22Rv1 (cell line): Measurements from ENCODE around the gene IFT52.

Experiments
- H3K27ac ChIP-seq: fragments of 450-650 bp; 2 replicates; pipeline ENCODE4 v1.5.1; 2017
- ZFX ChIP-seq: fragments of 450-650 bp; IDR thresholded peaks from 2 replicates; pipeline ENCODE4 v1.6.1; 2017; ENCODE audit warnings: antibody characterized with exemption, borderline replicate concordance
- TF ChIP-seq, protein P1 (sequence below): fragments of 450-650 bp; IDR thresholded peaks from 2 replicates; pipeline ENCODE4 v1.5.1; 2017; ENCODE audit warnings: mild to moderate bottlenecking

IFT52 gene, protein sequence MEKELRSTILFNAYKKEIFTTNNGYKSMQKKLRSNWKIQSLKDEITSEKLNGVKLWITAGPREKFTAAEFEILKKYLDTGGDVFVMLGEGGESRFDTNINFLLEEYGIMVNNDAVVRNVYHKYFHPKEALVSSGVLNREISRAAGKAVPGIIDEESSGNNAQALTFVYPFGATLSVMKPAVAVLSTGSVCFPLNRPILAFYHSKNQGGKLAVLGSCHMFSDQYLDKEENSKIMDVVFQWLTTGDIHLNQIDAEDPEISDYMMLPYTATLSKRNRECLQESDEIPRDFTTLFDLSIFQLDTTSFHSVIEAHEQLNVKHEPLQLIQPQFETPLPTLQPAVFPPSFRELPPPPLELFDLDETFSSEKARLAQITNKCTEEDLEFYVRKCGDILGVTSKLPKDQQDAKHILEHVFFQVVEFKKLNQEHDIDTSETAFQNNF

DNA sequence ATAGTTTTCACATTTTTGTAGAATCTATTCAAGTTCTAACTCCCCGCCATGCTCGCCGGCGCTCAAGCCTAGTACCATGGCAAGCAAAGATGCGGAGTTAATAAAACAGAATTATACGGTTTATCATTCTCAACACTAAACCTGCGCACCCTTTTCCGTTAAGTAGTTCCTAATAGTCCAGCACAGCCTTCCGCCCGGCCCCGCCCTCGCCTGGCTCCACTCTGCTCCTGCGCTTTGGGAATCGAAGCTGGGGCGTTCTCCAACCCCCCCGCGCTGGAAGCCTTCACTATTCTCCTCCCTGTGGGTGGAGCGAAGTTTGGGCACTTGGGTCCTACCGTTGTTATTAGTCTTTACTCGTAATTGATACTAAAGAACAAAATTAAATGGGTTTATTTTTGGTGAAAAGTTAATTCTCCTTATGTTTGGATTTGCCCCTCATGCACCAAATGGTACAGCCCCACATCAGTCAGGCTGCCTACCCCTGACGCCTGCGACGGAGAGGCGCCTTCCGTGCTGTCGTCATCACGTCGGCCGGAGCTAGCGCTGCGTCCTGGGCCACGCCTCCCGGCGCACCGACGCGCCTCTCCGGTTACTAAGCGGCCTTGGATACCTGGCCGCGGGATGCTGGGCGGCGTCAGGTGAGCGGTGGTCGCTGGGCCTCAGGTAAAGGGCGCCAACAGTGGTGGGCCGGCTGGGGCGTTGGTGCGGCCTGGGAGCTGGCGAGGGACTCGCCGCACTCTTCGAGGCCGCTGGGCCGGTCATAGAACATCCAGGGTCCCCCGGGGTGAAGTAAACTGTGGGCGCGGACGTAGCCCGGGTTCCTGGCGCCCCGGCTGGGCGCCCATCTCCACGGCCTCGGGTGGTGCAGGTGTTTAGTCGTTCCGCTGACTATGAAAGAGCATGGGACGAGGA is at the start of gene IFT52:
TSS of gene IFT52 (plus strand) at position 546 of the 912 bp plus-strand sequence. CDS start 3,762 bp downstream, outside the sequence.
- TF ChIP-seq, protein P1, sequence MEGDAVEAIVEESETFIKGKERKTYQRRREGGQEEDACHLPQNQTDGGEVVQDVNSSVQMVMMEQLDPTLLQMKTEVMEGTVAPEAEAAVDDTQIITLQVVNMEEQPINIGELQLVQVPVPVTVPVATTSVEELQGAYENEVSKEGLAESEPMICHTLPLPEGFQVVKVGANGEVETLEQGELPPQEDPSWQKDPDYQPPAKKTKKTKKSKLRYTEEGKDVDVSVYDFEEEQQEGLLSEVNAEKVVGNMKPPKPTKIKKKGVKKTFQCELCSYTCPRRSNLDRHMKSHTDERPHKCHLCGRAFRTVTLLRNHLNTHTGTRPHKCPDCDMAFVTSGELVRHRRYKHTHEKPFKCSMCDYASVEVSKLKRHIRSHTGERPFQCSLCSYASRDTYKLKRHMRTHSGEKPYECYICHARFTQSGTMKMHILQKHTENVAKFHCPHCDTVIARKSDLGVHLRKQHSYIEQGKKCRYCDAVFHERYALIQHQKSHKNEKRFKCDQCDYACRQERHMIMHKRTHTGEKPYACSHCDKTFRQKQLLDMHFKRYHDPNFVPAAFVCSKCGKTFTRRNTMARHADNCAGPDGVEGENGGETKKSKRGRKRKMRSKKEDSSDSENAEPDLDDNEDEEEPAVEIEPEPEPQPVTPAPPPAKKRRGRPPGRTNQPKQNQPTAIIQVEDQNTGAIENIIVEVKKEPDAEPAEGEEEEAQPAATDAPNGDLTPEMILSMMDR = no peak
- no peak for TF ChIP-seq ZFX
- H3K27ac ChIP-seq = peak within 1 kb of the TSS; percentile 80

DNA sequence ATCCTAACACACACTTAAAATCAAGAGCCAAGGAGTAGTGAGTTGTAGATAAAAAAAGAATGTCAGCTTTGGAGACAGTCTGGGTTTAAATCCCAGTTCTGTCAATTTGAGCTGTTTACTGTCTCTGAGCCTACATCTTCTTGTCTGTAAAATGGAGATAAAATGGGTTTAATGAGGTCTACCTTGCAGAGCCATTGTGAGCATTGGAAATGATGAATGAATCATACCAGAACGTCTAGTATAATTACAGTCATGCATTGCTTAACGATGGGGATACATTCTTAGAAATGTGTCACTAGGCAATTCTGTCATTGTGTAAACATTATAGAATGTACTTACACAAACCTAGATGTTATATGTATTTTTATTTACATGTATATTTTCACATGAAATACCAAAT is 49.5 kb upstream of the IFT52 start:
- TF ChIP-seq ZFX = no peak
- TF ChIP-seq, protein P1 = no peak
- H3K27ac ChIP-seq = no peak overlapping the region

DNA sequence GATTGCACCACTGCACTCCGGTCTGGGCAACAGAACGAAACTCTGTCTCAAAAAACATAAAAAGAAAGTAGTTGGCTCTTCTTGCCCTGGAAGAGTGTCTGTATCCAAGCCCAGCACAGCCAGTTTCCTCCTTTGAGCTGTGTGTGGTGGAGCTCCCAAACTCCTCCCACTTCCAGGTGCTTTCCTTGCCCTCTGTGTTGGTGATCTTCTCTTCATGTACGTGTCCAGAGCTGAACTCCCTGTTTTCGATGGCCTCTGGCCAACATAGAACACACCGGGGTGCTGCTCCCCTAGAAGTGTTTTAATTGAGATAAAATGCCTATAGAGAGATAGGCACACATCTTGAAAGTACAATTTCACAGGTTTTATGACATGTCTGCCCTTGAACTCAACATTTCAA is 48.6 kb upstream of the IFT52 start:
- no peak overlapping the region for H3K27ac ChIP-seq
- TF ChIP-seq, protein P1 = no peak
- no peak for TF ChIP-seq ZFX

DNA sequence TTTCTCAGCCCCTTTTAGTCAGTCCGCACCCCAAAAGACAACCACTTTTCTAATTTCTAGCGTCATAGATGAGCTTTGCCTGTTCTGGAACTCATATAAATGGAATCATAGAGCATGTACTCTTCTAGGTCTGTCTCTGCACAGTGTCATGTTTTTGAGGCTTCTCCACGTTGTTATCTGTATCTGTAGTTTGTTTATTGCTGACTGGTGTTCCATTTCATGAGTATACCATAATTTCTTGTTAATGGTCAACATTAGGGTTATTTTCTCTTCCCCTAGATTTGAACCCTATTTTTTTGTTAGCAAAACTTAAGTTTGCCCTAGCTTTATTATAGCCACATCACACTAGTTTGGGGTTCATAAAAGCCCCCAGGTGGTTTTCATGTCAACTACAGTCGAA is 48.1 kb upstream of the IFT52 start:
- TF ChIP-seq ZFX = no peak
- TF ChIP-seq, protein P1 = no peak
- no peak overlapping the region for H3K27ac ChIP-seq

DNA sequence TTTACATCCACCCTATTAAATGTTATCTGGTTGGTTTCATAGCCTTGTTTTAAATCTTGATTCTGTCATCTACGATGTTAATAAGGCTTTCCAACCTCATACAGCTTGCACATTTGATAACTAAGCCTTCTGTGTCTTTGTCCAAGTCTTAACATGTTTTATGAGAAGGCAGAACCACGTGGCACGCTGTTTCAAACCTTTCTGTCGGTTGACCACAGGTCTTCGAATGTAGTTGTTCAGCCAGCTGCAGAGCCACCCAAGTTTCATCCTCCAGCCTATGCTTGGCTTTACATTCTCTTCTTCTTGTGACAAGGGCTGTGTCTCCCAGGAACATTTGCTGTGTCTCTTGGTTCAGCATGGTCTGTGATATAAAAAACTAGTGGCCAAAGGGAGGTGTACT is 47.6 kb upstream of the IFT52 start:
- no peak overlapping the region for H3K27ac ChIP-seq
- TF ChIP-seq, protein P1 = no peak
- no peak for TF ChIP-seq ZFX

DNA sequence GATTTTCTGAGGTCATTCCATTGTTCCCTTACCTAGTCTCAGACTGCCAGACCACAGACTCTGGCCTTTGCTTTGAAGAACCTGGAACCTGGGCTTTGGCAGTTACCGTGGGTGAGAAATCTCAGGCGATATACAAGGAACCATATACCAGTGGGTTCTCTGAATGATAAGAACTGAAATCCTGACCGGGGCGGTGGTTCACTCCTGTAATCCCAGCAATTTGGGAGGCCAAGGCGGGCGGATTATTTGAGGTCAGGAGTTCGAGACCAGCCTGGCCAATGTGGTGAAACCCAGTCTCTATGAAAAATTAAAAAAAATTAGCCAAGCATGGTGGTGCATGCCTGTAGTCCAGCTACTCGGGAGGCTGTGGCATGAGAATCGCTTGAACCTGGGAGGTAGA is 46.2 kb upstream of the IFT52 start:
- TF ChIP-seq, protein P1 = no peak
- TF ChIP-seq ZFX = no peak
- H3K27ac ChIP-seq = no peak overlapping the region
